AG04449 (cell line): ENCODE data around the gene CCM2L.

Experiments used
- CTCF ChIA-PET: fragments of 350-600 bp; formaldehyde crosslinking; extraction: SDS; loops from one replicate; lab custom pipeline; 2021; ENCODE audit warnings: antibody characterized with exemption; lab: Yijun Ruan, JAX
- POLR2A ChIA-PET: fragments of 400-600, 350-600 bp; formaldehyde crosslinking; extraction: SDS; loops from one replicate; lab custom pipeline; 2020; ENCODE audit warnings: antibody characterized with exemption, inconsistent platforms; lab: Yijun Ruan, JAX
- DNase-seq: peaks from one replicate; pipeline ENCODE4 v3.0.0-alpha.2; 2010; ENCODE audit warnings: low read depth, low spot score
- H3K4me3 ChIP-seq: 2 replicates; pipeline ENCODE4 v1.5.1; 2011; ENCODE audit warnings: low read depth, mild to moderate bottlenecking, control low read depth, low read length
- CTCF ChIP-seq: IDR thresholded peaks from one replicate; pipeline ENCODE4 v1.5.1; 2011; ENCODE audit warnings: mild to moderate bottlenecking, moderate library complexity, low read length, control low read depth, inconsistent platforms; ENCODE audit not compliant: insufficient read depth; ENCODE audit errors: missing control alignments

CCM2L gene

DNA sequence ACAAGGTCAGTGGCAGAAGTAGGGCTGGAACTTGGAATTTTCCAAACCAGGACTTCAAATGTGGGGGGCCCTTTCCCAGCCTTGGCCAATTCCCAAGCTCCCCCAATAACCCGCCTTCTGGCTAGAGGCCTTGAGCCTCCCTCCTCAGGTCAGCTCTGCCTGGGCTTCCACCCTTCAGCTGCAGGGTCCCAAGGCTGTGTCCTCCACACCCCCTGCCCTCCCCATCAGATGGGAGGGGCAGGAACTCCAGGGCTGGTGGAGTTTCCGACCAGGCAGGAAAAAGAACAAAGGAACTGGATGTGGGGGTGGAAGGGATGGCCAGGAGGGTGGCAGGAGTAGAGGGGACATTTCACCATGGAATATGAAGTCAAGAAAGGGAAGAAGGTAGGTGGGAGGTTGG lies at the start of gene CCM2L:
Gene CCM2L (plus strand): TSS at position 338 of the 400 bp plus-strand sequence. CDS start 17 bp downstream, at position 355.
- H3K4me3 ChIP-seq: no peak within 1 kb of the TSS
- no peak for TF ChIP-seq CTCF
- POLR2A ChIA-PET: no interaction called here
- CTCF ChIA-PET: no interaction called here
- no peak for DNase-seq

DNA sequence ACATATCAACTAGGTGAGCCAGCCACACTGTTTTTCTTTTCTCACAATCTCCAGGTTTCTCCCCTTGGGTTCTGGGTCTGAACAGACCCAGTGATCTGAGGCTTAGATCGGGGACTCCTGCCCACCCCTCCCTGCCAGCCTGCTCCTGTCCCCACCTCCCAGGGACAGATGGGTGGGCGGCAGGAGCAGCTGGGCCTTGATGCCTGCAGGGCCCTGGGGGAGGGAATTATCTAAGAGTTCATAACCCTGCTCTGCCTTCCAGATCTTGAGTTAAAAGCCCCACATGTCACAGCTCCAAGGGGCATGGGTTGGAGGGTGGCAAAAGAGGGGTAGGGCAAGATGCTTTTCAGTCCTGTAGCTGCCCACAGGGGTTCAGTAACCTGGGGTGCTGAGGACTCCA lies 47.5 kb upstream of the CCM2L start:
- no peak overlapping the region for H3K4me3 ChIP-seq
- no peak for TF ChIP-seq CTCF
- CTCF ChIA-PET: interaction anchor here (1.0 to 5.4 kb wide), 3 partner anchors 10 to 130 kb away, joined by 3 to 60 read pairs (median 3); partner anchors contain the start of gene PDRG1
- POLR2A ChIA-PET: interaction anchor here (0.6 kb wide), 1 partner anchor 11 kb away, joined by 3 read pairs; no protein-coding TSS in a partner anchor
- DNase-seq: no peak

GRCh38 chr20:31963889-31964288 lies 46.3 kb upstream of the CCM2L start:
- ChIA-PET CTCF (interaction anchor here (1.0 to 5.4 kb wide), 5 partner anchors 9 to 128 kb away, joined by 3 to 60 read pairs (median 3); partner anchors contain the start of gene PDRG1), POLR2A (no interaction called here)
- no peak for TF ChIP-seq CTCF
- H3K4me3 ChIP-seq: no peak overlapping the region
- no peak for DNase-seq

DNA sequence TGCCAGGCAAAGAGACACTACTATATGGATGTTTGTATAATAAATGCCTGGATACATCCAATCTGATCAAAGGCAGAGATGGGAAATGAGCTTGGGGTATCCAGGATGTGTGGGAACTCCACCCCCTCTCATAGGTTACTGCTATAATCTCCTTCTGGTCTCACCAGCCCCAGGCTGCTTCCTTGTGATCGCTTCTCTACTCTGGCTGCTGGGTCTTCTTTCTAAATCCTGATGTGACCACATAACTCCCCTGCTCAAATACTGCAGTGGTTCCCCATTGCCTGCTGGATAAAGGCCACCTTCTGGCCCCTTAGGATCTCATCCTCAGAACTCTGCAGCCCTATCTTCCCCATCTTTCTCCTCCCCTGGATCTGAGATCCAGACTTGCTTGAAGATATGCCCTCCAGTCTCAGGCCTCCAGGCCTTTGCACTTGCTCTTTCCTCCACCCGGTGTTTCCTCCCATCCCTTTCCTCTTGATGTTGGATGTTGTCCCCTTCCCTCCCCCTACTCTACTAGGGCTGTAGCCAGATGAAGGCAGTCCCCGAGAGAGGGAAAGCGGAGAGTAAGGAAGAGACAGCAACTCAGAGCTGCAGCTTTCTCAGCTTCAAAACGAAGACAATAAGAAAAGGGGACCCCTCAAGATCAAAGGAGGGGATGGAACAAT lies 43.1 kb upstream of the CCM2L start:
- CTCF ChIA-PET: interaction anchor here (1.1 to 5.4 kb wide), 4 partner anchors 15 to 128 kb away, joined by 3 to 60 read pairs (median 4); partner anchors contain the start of gene PDRG1
- no peak for DNase-seq
- no peak overlapping the region for H3K4me3 ChIP-seq
- POLR2A ChIA-PET: no interaction called here
- no peak for TF ChIP-seq CTCF

DNA sequence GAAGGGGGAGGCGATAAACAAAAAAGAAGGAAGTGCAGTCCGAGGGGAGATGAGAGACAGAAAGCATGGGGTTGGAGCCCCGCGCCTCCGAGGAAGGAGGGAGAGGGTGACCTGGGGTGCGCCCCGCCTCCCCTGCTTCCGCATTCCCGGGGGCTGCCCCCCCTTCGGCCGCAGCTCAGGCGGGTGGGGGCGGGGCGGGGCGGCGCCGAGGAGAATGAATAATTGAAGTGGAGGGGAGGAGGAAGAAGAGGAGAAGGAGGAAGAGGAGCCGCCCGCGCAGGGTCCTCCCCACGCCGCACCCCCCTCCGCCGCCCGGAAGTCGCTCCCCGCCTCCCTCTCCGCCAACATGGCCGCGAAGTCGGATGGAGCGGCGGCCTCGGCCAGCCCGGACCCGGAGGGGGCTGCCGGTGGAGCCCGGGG lies 42.4 kb upstream of the CCM2L start, which contains the start of gene XKR7:
Gene XKR7 (plus strand): TSS at position 322 of the 420 bp plus-strand sequence. CDS start 25 bp downstream, at position 347.
- ChIA-PET CTCF (interaction anchor here (0.8 to 3.6 kb wide), 3 partner anchors 15 to 145 kb away, joined by 3 to 25 read pairs (median 4); partner anchors contain the start of gene PDRG1), POLR2A (no interaction called here)
- no peak within 1 kb of the TSS for H3K4me3 ChIP-seq
- DNase-seq: no peak
- TF ChIP-seq CTCF: no peak
